HL-60 (cell line): ENCODE measurements around the gene COL18A1.

ENCODE experiments used
- DNase-seq, 2 experiments: peaks; one replicate each; pipeline ENCODE4 v3.0.0-alpha.2; 2010 to 2020; ENCODE audit warnings: low read depth in 1 of 2, low spot score in 1 of 2
- H3K27ac ChIP-seq: fragments of 250-450 bp; sonication (Bioruptor Pico); replicated peaks from 2 replicates; pipeline ENCODE4 v1.5.1; 2020; ENCODE audit warnings: mild to moderate bottlenecking, moderate library complexity
- H3K27me3 ChIP-seq: fragments of 250-450 bp; sonication (Bioruptor Pico); 2 replicates; pipeline ENCODE4 v1.5.1; 2021; ENCODE audit warnings: mild to moderate bottlenecking, moderate library complexity; ENCODE audit not compliant: insufficient read depth, poor library complexity, severe bottlenecking
- H3K4me3 ChIP-seq: replicated peaks from 2 replicates; pipeline ENCODE4 v1.5.1; 2011; ENCODE audit warnings: mild to moderate bottlenecking, control low read depth, low read length; ENCODE audit not compliant: insufficient read depth
- GABPA ChIP-seq: IDR thresholded peaks from 2 replicates; pipeline ENCODE4 v1.6.1; 2012; ENCODE audit warnings: low read depth
- POLR2AphosphoS5 ChIP-seq: IDR thresholded peaks from 2 replicates; pipeline ENCODE4 v1.6.1; 2012; ENCODE audit warnings: low read depth
- SPI1 ChIP-seq: IDR thresholded peaks from 2 replicates; pipeline ENCODE4 v1.6.1; 2012; ENCODE audit warnings: low read depth, mild to moderate bottlenecking, borderline replicate concordance
- TF ChIP-seq, protein P1 (sequence below): IDR thresholded peaks from 2 replicates; pipeline ENCODE4 v1.6.1; 2012; ENCODE audit warnings: low read depth; ENCODE audit not compliant: insufficient replicate concordance
- TF ChIP-seq, protein P2 (sequence below): IDR thresholded peaks from one replicate; pipeline ENCODE4 v1.5.1; 2011; ENCODE audit warnings: low read length, control low read depth, inconsistent platforms; ENCODE audit not compliant: insufficient read depth

Gene COL18A1

GRCh38 chr21:45385549-45386050, 19.4 kb upstream of the COL18A1 start:
- Histone ChIP-seq H3K27me3 (no peaks in the 10 kb centered on the region), H3K4me3 (no peak overlapping the region), H3K27ac (no peak overlapping the region)
- TF ChIP-seq, protein P1, sequence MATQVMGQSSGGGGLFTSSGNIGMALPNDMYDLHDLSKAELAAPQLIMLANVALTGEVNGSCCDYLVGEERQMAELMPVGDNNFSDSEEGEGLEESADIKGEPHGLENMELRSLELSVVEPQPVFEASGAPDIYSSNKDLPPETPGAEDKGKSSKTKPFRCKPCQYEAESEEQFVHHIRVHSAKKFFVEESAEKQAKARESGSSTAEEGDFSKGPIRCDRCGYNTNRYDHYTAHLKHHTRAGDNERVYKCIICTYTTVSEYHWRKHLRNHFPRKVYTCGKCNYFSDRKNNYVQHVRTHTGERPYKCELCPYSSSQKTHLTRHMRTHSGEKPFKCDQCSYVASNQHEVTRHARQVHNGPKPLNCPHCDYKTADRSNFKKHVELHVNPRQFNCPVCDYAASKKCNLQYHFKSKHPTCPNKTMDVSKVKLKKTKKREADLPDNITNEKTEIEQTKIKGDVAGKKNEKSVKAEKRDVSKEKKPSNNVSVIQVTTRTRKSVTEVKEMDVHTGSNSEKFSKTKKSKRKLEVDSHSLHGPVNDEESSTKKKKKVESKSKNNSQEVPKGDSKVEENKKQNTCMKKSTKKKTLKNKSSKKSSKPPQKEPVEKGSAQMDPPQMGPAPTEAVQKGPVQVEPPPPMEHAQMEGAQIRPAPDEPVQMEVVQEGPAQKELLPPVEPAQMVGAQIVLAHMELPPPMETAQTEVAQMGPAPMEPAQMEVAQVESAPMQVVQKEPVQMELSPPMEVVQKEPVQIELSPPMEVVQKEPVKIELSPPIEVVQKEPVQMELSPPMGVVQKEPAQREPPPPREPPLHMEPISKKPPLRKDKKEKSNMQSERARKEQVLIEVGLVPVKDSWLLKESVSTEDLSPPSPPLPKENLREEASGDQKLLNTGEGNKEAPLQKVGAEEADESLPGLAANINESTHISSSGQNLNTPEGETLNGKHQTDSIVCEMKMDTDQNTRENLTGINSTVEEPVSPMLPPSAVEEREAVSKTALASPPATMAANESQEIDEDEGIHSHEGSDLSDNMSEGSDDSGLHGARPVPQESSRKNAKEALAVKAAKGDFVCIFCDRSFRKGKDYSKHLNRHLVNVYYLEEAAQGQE = no peak
- TF ChIP-seq POLR2AphosphoS5 = no peak
- no peak for TF ChIP-seq SPI1
- TF ChIP-seq GABPA = no peak
- TF ChIP-seq, protein P2, sequence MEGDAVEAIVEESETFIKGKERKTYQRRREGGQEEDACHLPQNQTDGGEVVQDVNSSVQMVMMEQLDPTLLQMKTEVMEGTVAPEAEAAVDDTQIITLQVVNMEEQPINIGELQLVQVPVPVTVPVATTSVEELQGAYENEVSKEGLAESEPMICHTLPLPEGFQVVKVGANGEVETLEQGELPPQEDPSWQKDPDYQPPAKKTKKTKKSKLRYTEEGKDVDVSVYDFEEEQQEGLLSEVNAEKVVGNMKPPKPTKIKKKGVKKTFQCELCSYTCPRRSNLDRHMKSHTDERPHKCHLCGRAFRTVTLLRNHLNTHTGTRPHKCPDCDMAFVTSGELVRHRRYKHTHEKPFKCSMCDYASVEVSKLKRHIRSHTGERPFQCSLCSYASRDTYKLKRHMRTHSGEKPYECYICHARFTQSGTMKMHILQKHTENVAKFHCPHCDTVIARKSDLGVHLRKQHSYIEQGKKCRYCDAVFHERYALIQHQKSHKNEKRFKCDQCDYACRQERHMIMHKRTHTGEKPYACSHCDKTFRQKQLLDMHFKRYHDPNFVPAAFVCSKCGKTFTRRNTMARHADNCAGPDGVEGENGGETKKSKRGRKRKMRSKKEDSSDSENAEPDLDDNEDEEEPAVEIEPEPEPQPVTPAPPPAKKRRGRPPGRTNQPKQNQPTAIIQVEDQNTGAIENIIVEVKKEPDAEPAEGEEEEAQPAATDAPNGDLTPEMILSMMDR = no peak
- DNase-seq = no peak

GRCh38 chr21:45386336-45386727, 18.6 kb upstream of the COL18A1 start:
- DNase-seq = no peak
- Histone ChIP-seq H3K27me3 (no peaks in the 10 kb centered on the region), H3K4me3 (no peak overlapping the region), H3K27ac (no peak overlapping the region)
- TF ChIP-seq POLR2AphosphoS5 (no peak), SPI1 (no peak), GABPA (no peak)
- TF ChIP-seq, protein P2 = no peak
- TF ChIP-seq, protein P1 = no peak

DNA sequence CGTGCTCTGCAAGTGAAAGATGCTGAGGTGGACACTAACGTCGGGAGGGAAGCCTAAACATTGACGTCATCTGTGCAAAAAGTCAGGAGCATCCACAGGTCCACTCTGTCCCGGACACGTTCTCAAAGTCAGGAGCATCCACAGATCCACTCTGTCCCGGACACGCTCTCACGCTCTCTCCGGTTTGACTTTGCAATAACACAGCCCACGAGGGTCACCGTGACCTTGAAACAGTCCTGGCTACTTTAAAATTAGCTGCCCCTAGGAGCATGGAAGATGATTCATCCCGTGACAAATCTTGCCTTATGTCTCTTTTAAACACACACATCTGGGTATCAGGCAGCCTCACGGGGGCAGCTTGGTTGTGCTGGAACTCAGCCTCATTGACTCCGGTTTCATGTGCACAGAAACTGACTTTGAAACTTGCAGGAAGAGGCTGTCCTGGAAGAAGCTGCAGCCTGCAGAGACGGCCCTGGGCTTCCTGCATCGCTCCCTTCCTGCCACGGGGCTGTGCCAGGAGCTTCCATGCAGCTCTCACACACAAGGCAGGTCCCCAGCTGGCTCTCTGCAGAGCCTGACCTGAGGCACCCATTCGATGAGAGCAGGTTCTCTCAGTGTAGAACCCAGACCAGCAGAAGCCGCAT, 18.1 kb upstream of the COL18A1 start:
- Histone ChIP-seq H3K27me3 (no peaks in the 10 kb centered on the region), H3K27ac (no peak overlapping the region), H3K4me3 (no peak overlapping the region)
- no peak for DNase-seq
- TF ChIP-seq, protein P1 = no peak
- TF ChIP-seq POLR2AphosphoS5 (no peak), SPI1 (no peak), GABPA (no peak)
- TF ChIP-seq, protein P2 = no peak
